HepG2 (cell line): ENCODE measurements around the gene IKZF4. TPM values are rescaled to one million over a fixed set of nuclear protein-coding genes. Genes with fewer than 3 reads are reported as not detected.

Source experiments
- ELF3 ChIP-seq: IDR thresholded peaks from 2 replicates; pipeline ENCODE4 v1.6.1; 2016; ENCODE audit warnings: missing genetic modification reagents, missing compliant biosample characterization
- ETS1 ChIP-seq: sonication (generic); formaldehyde crosslinking; IDR thresholded peaks from 2 replicates; pipeline ENCODE4 v1.4.0; 2020; ENCODE audit warnings: missing genetic modification reagents
- FOXA1 ChIP-seq, 2 experiments: fragments of 450-650 bp in 1 of 2; sonication (generic) in 1 of 2; formaldehyde crosslinking in 1 of 2; IDR thresholded peaks; 2 replicates each; pipeline versions ENCODE4 v1.4.0 to v1.6.1; 2016 to 2020; ENCODE audit warnings: missing genetic modification reagents in 1 of 2
- LCORL ChIP-seq, 2 experiments: fragments of 450-650 bp in 1 of 2; sonication (generic) in 1 of 2; formaldehyde crosslinking in 1 of 2; IDR thresholded peaks; 2 replicates each; pipeline versions ENCODE4 v1.5.0 to v1.6.1; 2017 to 2020; ENCODE audit warnings: antibody characterized with exemption in 1 of 2, missing genetic modification reagents in 1 of 2
- MEF2D ChIP-seq: sonication (generic); formaldehyde crosslinking; IDR thresholded peaks from 2 replicates; pipeline ENCODE4 v1.5.1; 2020; ENCODE audit warnings: mild to moderate bottlenecking, missing genetic modification reagents
- MIER3 ChIP-seq: IDR thresholded peaks from 2 replicates; pipeline ENCODE4 v1.6.1; 2016; ENCODE audit warnings: missing compliant biosample characterization, borderline replicate concordance
- NR2C2 ChIP-seq: sonication (generic); formaldehyde crosslinking; IDR thresholded peaks from 2 replicates; pipeline ENCODE4 v1.4.0; 2020; ENCODE audit warnings: missing genetic modification reagents, mild to moderate bottlenecking, moderate library complexity, borderline replicate concordance
- PAWR ChIP-seq: sonication (generic); formaldehyde crosslinking; IDR thresholded peaks from 2 replicates; pipeline ENCODE4 v1.4.0; 2020; ENCODE audit warnings: missing genetic modification reagents, mild to moderate bottlenecking, borderline replicate concordance
- PLRG1 ChIP-seq: fragments of 450-650 bp; conservative IDR thresholded peaks from 2 replicates; pipeline ENCODE4 v1.6.1; 2016
- PPARG ChIP-seq: conservative IDR thresholded peaks from 2 replicates; pipeline ENCODE4 v1.6.1; 2016; ENCODE audit warnings: missing biosample characterization, missing genetic modification reagents
- SRSF1 ChIP-seq: fragments of 200-400 bp; formaldehyde crosslinking; optimal IDR thresholded peaks from 2 replicates; pipeline ENCODE3; 2017; ENCODE audit warnings: mild to moderate bottlenecking, low read depth, low read length, moderate library complexity
- U2AF1 ChIP-seq: fragments of 200-400 bp; formaldehyde crosslinking; optimal IDR thresholded peaks from 2 replicates; pipeline ENCODE3; 2017; ENCODE audit warnings: mild to moderate bottlenecking, low read depth, low read length
- ZBTB7B ChIP-seq: sonication (generic); formaldehyde crosslinking; IDR thresholded peaks from 2 replicates; pipeline ENCODE4 v1.4.0; 2020; ENCODE audit warnings: missing genetic modification reagents
- ZC3H4 ChIP-seq: sonication (generic); formaldehyde crosslinking; IDR thresholded peaks from 2 replicates; pipeline ENCODE4 v1.4.0; 2020; ENCODE audit warnings: missing genetic modification reagents, borderline replicate concordance
- ZFAT ChIP-seq: sonication (generic); formaldehyde crosslinking; conservative IDR thresholded peaks from 2 replicates; pipeline ENCODE4 v1.8.1; 2023; ENCODE audit warnings: missing genetic modification reagents, inconsistent platforms
- ZNF230 ChIP-seq: sonication (generic); formaldehyde crosslinking; IDR thresholded peaks from 2 replicates; pipeline ENCODE4 v1.4.0; 2020; ENCODE audit warnings: mild to moderate bottlenecking, missing genetic modification reagents
- ZNF563 ChIP-seq: sonication (generic); formaldehyde crosslinking; IDR thresholded peaks from 2 replicates; pipeline ENCODE4 v1.8.0; 2022; ENCODE audit warnings: mild to moderate bottlenecking, moderate library complexity, missing genetic modification reagents
- ZNF768 ChIP-seq: sonication (generic); formaldehyde crosslinking; IDR thresholded peaks from 2 replicates; pipeline ENCODE4 v1.4.0; 2020; ENCODE audit warnings: missing genetic modification reagents
- ZNF878 ChIP-seq: sonication (generic); formaldehyde crosslinking; IDR thresholded peaks from 2 replicates; pipeline ENCODE4 v1.8.1; 2023; ENCODE audit warnings: mild to moderate bottlenecking, missing genetic modification reagents, moderate library complexity
- ZSCAN31 ChIP-seq: sonication (generic); formaldehyde crosslinking; IDR thresholded peaks from 2 replicates; pipeline ENCODE4 v1.5.0; 2020; ENCODE audit warnings: low read depth, mild to moderate bottlenecking, missing genetic modification reagents
- polyA plus RNA-seq, 8 experiments: library from polyadenylated mRNA; depleted of rRNA in 3 of 8; stranded (reverse) in 7 of 8; unstranded in 1 of 8; fragments of >200 nt; fragmentation: Illumina TruSeq in 4 of 8; extraction: Trizol in 4 of 8; gene quantifications; 2 replicates each; pipeline versions ENCODE4 v1.2.1 to v1.2.3, GENCODE V29; 2011 to 2016; ENCODE audit warnings: low read depth in 4 of 8, missing spikeins in 1 of 8, mixed read lengths in 1 of 8; ENCODE audit not compliant: insufficient read depth in 1 of 8
- total RNA-seq, 5 experiments: library from RNA; depleted of rRNA; stranded (reverse); fragments of >200 nt; fragmentation: Illumina TruSeq; extraction: Trizol; gene quantifications; 2 replicates each; pipeline ENCODE4 v1.2.3, GENCODE V29; 2016; ENCODE audit warnings: low read depth in 1 of 5
- TF ChIP-seq, protein P1 (sequence below): sonication (generic); formaldehyde crosslinking; IDR thresholded peaks from 2 replicates; pipeline ENCODE4 v1.8.0; 2022; ENCODE audit warnings: mild to moderate bottlenecking, missing genetic modification reagents, borderline replicate concordance
- TF ChIP-seq, protein P2 (sequence below): IDR thresholded peaks from 2 replicates; pipeline ENCODE4 v1.6.1; 2016; ENCODE audit warnings: mild to moderate bottlenecking
- TF ChIP-seq, protein P3 (sequence below): sonication (generic); formaldehyde crosslinking; IDR thresholded peaks from 2 replicates; pipeline ENCODE4 v1.4.0; 2020; ENCODE audit warnings: missing genetic modification reagents
- TF ChIP-seq, protein P4 (sequence below): IDR thresholded peaks from 2 replicates; pipeline ENCODE4 v1.6.1; 2016; ENCODE audit warnings: missing genetic modification reagents, missing compliant biosample characterization

The IKZF4 gene
- total and polyA plus RNA-seq, 2 of the 13 experiments (the other 11 are each of a cell fraction or from before 2014, with no cell fraction given) = 0.58 to 2.2 TPM

DNA sequence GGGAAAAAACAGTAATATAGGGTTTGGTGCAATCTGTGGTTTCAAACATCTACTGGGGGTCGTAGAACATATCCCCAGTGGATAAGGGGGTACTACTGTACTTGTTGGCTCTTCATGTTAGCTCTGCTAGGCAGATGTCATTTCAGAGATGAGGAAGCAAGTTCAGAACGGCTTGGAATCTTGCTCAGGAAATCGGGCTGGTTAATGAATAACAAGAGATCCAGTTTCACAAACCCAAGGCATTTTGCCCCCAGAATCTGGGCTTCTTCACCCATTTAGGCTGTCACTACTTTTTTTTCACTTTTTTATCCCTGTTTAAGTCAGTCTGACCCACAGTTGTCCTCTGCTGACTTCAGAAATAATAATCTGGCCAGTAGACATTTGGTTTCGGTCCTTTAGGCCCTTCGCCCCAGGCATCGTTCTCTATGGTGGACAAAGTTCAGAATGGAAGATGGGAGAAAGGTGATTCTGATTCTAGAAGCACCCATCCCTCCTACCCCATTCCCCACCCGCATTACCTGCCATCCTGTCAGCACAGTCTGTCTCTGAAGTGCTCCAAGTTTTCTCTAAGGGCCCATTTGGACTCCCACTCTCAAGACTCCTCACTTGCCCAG is 19.2 kb upstream of the IKZF4 start (continued):
- TF ChIP-seq PLRG1 (no peak), ZNF768 (CRISPR knock-in tag) (no peak), ETS1 (CRISPR knock-in tag) (no peak), ELF3 (CRISPR knock-in tag) (peak; percentile 46; the same call in 1 of the 2 replicates), SRSF1 (no peak), ZNF563 (CRISPR knock-in tag) (no peak), ZSCAN31 (CRISPR knock-in tag) (no peak), MIER3 (CRISPR knock-in tag) (no peak), NR2C2 (CRISPR knock-in tag) (no peak), ZNF878 (CRISPR knock-in tag) (no peak), PAWR (CRISPR knock-in tag) (no peak), ZNF230 (CRISPR knock-in tag) (no peak), ZFAT (CRISPR knock-in tag) (no peak), FOXA1 (IDR thresholded peaks at IDR 0.05) (no peak), FOXA1 (CRISPR knock-in tag; IDR thresholded peaks at IDR 0.05) (peak; percentile 39; the same call in 1 of the 2 replicates), LCORL (IDR thresholded peaks at IDR 0.05) (no peak), LCORL (CRISPR knock-in tag; IDR thresholded peaks at IDR 0.05) (peak; percentile 15; the same call in 1 of the 2 replicates), PPARG (CRISPR knock-in tag) (peak; percentile 40; the same call in 1 of the 2 replicates), MEF2D (no peak), ZC3H4 (CRISPR knock-in tag) (no peak), U2AF1 (no peak), ZBTB7B (CRISPR knock-in tag) (peak; percentile 67; the same call in 1 of the 2 replicates)
- TF ChIP-seq, protein P1, sequence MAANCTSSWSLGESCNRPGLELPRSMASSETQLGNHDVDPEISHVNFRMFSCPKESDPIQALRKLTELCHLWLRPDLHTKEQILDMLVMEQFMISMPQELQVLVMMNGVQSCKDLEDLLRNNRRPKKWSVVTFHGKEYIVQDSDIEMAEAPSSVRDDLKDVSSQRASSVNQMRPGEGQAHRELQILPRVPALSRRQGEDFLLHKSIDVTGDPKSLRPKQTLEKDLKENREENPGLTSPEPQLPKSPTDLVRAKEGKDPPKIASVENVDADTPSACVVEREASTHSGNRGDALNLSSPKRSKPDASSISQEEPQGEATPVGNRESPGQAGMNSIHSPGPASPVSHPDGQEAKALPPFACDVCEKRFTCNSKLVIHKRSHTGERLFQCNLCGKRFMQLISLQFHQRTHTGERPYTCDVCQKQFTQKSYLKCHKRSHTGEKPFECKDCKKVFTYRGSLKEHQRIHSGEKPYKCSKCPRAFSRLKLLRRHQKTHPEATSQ (CRISPR knock-in tag) = no peak
- TF ChIP-seq, protein P2, sequence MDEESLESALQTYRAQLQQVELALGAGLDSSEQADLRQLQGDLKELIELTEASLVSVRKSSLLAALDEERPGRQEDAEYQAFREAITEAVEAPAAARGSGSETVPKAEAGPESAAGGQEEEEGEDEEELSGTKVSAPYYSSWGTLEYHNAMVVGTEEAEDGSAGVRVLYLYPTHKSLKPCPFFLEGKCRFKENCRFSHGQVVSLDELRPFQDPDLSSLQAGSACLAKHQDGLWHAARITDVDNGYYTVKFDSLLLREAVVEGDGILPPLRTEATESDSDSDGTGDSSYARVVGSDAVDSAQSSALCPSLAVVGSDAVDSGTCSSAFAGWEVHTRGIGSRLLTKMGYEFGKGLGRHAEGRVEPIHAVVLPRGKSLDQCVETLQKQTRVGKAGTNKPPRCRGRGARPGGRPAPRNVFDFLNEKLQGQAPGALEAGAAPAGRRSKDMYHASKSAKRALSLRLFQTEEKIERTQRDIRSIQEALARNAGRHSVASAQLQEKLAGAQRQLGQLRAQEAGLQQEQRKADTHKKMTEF (CRISPR knock-in tag) = peak; percentile 15; the same call in 1 of the 2 replicates
- TF ChIP-seq, protein P3, sequence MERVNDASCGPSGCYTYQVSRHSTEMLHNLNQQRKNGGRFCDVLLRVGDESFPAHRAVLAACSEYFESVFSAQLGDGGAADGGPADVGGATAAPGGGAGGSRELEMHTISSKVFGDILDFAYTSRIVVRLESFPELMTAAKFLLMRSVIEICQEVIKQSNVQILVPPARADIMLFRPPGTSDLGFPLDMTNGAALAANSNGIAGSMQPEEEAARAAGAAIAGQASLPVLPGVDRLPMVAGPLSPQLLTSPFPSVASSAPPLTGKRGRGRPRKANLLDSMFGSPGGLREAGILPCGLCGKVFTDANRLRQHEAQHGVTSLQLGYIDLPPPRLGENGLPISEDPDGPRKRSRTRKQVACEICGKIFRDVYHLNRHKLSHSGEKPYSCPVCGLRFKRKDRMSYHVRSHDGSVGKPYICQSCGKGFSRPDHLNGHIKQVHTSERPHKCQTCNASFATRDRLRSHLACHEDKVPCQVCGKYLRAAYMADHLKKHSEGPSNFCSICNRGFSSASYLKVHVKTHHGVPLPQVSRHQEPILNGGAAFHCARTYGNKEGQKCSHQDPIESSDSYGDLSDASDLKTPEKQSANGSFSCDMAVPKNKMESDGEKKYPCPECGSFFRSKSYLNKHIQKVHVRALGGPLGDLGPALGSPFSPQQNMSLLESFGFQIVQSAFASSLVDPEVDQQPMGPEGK = no peak
- TF ChIP-seq, protein P4, sequence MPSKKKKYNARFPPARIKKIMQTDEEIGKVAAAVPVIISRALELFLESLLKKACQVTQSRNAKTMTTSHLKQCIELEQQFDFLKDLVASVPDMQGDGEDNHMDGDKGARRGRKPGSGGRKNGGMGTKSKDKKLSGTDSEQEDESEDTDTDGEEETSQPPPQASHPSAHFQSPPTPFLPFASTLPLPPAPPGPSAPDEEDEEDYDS (CRISPR knock-in tag) = 0 out of 2 replicates have a peak, but pooled peaks have one; percentile 26
